ENCODE data around the gene STAT1. TPM values are rescaled to one million over a fixed set of nuclear protein-coding genes. Genes with fewer than 3 reads are reported as not detected.

The STAT1 gene
- polyA plus RNA-seq, 1 experiment: 130 TPM

- CTCF ChIA-PET: interaction anchor here (1.3 kb wide), 1 partner anchor 9 kb away, joined by 4 read pairs; no protein-coding TSS in a partner anchor
- POLR2A ChIA-PET: no interaction called here
- no peak for TF ChIP-seq CTCF (IDR thresholded peaks at IDR 0.05; ENCODE audit: low read depth, low read length)
- Histone ChIP-seq H3K27ac (ENCODE audit: low read depth, low read length) (no peak overlapping the region), H3K4me3 (ENCODE audit: low read depth, low read length) (no peak overlapping the region), H3K27me3 (ENCODE audit: control insufficient read depth, insufficient read depth, low read length) (no peaks in the 10 kb centered on the region), H3K9me3 (ENCODE audit: control insufficient read depth, insufficient read depth, low read length) (no peaks in the 10 kb centered on the region)
- no peak for DNase-seq (ENCODE audit: low read depth, low spot score)
Measured at GRCh38 chr2:190970873-190971506, 43.0 kb downstream of the STAT1 start.

DNA sequence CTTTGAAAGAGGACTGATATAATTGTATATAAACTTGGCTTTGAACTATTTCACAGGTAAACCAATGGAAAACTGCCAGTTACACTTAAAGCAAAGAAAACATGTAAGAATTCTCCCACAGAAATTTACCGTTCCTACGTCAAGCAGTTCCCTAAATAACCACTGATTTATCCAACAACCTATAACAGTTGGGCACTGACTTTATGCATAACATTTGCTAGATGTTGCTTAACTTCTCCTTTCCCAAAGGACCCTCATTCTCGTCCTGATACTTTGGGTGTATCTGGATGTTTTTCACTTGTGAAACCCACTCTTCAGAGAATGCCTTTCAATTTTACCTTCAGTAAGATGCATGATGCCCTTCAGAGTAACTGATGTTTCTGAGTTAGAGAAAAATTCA, 43.8 kb downstream of the STAT1 start:
- Histone ChIP-seq H3K9me3 (ENCODE audit: control insufficient read depth, insufficient read depth, low read length) (no peaks in the 10 kb centered on the region), H3K4me3 (ENCODE audit: low read depth, low read length) (no peak overlapping the region), H3K27ac (ENCODE audit: low read depth, low read length) (no peak overlapping the region), H3K27me3 (ENCODE audit: control insufficient read depth, insufficient read depth, low read length) (no peaks in the 10 kb centered on the region)
- TF ChIP-seq CTCF (IDR thresholded peaks at IDR 0.05; ENCODE audit: low read depth, low read length): no peak
- ChIA-PET POLR2A (no interaction called here), CTCF (no interaction called here)
- DNase-seq (ENCODE audit: low read depth, low spot score): no peak

DNA sequence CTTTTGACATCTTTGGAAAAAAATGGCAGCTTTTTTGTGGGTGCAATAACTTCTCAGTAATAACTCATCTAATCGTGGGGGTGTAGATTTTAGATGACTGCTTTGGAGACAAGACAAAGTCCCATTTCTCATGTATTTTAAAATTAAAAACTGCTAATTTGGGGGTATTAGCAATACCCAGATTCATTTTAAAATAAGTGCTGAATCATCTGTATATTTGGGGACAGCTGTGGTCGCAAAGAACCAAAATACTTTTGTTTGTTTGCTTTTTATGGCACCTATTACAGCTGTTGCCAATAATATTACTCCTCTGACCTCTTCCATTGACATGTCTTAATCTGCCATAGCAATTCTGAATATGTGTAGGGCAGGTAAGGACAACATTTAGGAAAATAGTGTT, 45.4 kb downstream of the STAT1 start:
- no peak overlapping the region for H3K27ac ChIP-seq (ENCODE audit: low read depth, low read length)
- no peak for TF ChIP-seq CTCF (IDR thresholded peaks at IDR 0.05; ENCODE audit: low read depth, low read length)
- no peak for DNase-seq (ENCODE audit: low read depth, low spot score)
- no peaks in the 10 kb centered on the region for H3K9me3 ChIP-seq (ENCODE audit: control insufficient read depth, insufficient read depth, low read length)
- ChIA-PET POLR2A (no interaction called here), CTCF (interaction anchor here (1.3 to 1.6 kb wide), 2 partner anchors 9 to 28 kb away, joined by 4 to 5 read pairs; no protein-coding TSS in a partner anchor)
- H3K4me3 ChIP-seq (ENCODE audit: low read depth, low read length): no peak overlapping the region
- H3K27me3 ChIP-seq (ENCODE audit: control insufficient read depth, insufficient read depth, low read length): no peaks in the 10 kb centered on the region

- Histone ChIP-seq H3K27me3 (ENCODE audit: control insufficient read depth, insufficient read depth, low read length) (no peaks in the 10 kb centered on the region), H3K27ac (ENCODE audit: low read depth, low read length) (no peak overlapping the region), H3K9me3 (ENCODE audit: control insufficient read depth, insufficient read depth, low read length) (no peaks in the 10 kb centered on the region), H3K4me3 (ENCODE audit: low read depth, low read length) (no peak overlapping the region)
- CTCF ChIA-PET: interaction anchor here (0.9 kb wide), 1 partner anchor 115 kb away, joined by 3 read pairs; no protein-coding TSS in a partner anchor
- TF ChIP-seq CTCF (IDR thresholded peaks at IDR 0.05; ENCODE audit: low read depth, low read length): no peak
- POLR2A ChIA-PET: no interaction called here
- no peak for DNase-seq (ENCODE audit: low read depth, low spot score)
Measured at GRCh38 chr2:190965580-190966222, 48.3 kb downstream of the STAT1 start.

DNA sequence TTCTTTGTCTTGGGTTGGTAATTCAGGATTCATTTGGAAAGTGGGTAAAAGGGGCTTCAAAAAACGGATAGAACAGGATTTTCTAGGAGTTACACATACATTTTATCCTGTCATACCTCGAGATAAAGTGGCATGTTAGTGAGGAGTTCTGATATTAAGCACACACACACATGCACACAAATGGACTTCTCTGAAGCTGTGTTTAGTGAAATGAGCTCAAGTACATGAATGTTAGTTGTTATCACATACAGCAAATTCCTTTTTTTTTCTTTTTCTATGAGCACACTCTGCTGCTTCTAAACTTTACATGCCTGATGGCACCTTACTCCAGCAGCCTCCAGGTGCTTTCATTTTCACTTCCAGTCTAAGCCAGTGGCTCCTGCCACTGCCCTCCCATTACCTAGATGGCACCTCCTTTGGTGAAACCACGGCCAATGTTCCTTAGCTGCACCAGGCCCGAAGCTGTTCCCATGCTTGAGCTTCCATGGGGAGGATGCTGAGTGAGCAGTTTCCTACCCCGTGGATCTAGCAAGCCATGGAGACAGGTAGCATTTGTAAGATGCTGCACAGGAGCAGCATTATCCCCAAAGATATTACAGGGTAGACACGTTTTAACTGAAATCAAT, 49.7 kb downstream of the STAT1 start:
- no peak for DNase-seq (ENCODE audit: low read depth, low spot score)
- ChIA-PET POLR2A (no interaction called here), CTCF (interaction anchor here (0.6 kb wide), 2 partner anchors 14 to 192 kb away, joined by 3 read pairs; no protein-coding TSS in a partner anchor)
- Histone ChIP-seq H3K27ac (ENCODE audit: low read depth, low read length) (no peak overlapping the region), H3K4me3 (ENCODE audit: low read depth, low read length) (no peak overlapping the region), H3K27me3 (ENCODE audit: control insufficient read depth, insufficient read depth, low read length) (no peaks in the 10 kb centered on the region), H3K9me3 (ENCODE audit: control insufficient read depth, insufficient read depth, low read length) (no peaks in the 10 kb centered on the region)
- TF ChIP-seq CTCF (IDR thresholded peaks at IDR 0.05; ENCODE audit: low read depth, low read length): no peak
